Measurements from ENCODE around the gene ARHGEF28. TPM values are rescaled to one million over a fixed set of nuclear protein-coding genes. Genes with fewer than 3 reads are reported as not detected.
A peak's percentile ranks its signal among the peaks of the same experiment; 100 is the strongest.

The ARHGEF28 gene
- total RNA-seq, 2 donors from 2014 or later = 0.16 to 0.17 TPM

DNA sequence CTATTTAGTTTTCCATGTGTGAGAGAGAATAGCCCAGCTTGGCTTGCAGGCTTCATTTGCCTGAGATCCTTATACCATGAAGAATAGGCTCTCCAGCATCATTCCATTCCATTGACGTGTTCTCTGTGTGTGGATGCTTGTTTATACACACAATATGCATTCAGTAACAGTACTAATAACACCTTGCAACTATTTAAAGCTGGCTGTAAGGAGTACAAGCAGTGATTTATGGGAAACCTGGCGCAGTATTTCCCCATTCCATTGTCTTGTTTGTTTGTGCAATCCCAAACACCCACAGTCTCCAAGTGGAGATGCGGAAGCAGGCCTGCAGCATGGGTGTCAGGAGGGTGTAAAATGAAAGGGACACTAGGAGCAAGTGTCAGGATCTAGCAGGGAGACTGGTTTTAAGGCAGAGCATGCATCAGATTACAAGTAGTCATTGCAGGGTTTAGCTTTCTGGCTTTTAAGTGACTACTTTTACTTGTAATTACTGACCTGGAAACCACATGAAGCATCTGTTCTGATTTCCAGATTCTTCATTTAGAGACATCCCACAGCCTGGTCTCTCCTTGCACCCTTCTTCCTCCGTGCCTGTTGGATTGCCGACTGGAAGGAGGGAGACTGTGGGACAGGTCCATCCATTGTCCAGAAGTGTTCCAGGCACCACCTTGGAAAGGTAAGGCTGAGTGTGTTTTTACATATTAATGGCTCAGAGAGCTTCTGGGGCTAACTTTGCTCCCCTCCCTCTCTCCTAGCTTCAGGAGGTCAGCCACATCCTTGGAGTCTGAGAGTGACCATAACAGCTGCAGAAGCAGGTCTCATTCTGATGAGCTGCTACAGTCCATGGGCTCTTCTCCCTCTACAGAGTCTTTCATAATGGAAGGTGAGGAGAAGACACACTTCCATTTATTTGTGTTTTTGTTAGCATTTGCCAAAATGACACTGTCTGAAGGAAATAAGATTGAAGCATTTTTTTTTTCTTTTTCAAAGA is 241.6 kb downstream of the ARHGEF28 start:
- peaks cover 25% of the 10 kb centered on the region for H3K27me3 Mint-ChIP-seq
- H3K4me1 Mint-ChIP-seq = no peaks in the 10 kb centered on the region
- no peaks in the 10 kb centered on the region for H3K36me3 Mint-ChIP-seq (ENCODE audit: low read depth)
- H3K4me3 Mint-ChIP-seq = no peak overlapping the region
- ATAC-seq (replicated peaks) = no peak
- H3K9me3 Mint-ChIP-seq = no peaks in the 10 kb centered on the region
- no peak overlapping the region for H3K27ac Mint-ChIP-seq

DNA sequence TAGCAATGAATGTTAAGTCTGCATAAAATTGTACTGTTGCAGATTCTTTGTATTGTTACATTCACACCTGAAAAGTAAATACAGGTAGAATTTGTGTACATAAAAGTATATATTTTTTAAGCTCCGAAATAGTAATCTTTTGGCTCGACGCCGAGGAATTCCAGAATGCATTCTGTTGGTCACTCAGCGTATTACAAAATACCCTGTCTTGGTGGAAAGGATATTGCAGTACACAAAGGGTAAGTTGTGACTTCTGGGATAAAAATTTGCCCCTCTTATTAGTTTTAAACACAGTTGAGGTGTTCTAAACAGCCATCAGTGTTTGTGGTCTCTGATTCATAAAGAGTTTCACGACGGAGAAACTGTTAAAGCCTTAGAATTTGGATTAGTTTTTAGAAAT is 257.6 kb downstream of the ARHGEF28 start:
- Mint-ChIP-seq H3K4me1 (no peaks in the 10 kb centered on the region), H3K27me3 (peaks cover 29% of the 10 kb centered on the region), H3K36me3 (ENCODE audit: low read depth) (no peaks in the 10 kb centered on the region), H3K9me3 (no peaks in the 10 kb centered on the region), H3K27ac (no peak overlapping the region), H3K4me3 (no peak overlapping the region)
- ATAC-seq (replicated peaks) = no peak

DNA sequence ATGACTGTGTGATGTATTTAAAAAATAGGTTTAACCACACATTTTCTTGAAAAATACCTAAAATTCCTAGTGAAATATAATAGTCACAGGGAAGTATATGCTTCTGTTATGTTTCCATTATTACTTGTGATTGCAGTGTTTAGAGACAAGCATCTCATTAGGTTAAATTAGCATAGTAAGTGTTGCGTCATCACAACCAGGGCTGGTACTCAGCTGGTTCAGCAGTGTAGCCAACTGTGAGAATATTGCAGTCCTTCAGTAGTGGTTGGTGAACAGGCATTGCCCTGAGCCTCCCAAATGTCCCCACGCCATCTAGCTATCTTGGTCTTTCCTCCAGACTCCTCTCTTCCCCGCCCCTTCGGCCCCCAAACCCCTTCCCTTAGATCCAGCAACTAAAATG is 261.7 kb downstream of the ARHGEF28 start:
- no peaks in the 10 kb centered on the region for H3K4me1 Mint-ChIP-seq
- H3K36me3 Mint-ChIP-seq (ENCODE audit: low read depth) = no peaks in the 10 kb centered on the region
- H3K9me3 Mint-ChIP-seq = no peaks in the 10 kb centered on the region
- no peak for ATAC-seq (replicated peaks)
- H3K27me3 Mint-ChIP-seq = peaks cover 31% of the 10 kb centered on the region
- no peak overlapping the region for H3K27ac Mint-ChIP-seq
- H3K4me3 Mint-ChIP-seq = no peak overlapping the region

DNA sequence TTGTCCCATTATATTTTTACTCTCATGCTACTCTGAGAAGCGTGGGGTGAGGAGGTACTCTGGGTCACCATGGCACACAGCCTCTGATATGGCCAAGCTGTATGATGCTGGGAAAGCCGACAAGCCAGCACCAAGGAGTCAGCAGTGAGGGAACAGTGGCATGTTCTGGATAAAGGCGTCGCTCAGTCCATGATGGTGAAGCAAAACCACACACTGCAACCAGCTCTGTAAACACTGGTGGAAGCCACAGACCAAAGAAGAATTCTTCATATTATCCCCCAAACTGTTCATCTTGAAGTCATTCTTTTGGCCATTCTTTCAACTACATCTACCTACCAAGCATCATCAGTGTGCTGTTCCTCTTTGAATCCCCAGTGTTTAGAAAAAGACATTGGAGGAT is 264.6 kb downstream of the ARHGEF28 start:
- H3K27me3 Mint-ChIP-seq = peaks cover 47% of the 10 kb centered on the region

DNA sequence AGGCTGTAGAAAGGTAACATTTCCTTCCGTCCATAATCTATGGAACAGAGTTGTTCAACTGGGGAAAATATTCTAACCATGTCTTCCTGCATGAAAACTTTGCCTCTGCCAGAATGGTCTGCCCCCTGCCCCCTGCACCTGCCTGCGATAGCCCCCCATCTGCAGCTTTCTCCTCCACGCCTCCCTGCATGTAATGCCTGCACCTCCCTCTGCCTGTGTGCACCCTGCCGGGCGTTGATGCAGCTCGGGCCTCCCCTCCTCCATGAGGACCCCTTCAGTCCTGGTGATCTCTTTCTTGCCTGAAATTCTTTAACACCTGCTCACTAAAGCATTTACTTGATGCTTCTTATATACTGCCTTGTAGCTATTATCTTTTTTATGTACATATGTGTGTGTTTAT is 266.2 kb downstream of the ARHGEF28 start:
- Mint-ChIP-seq H3K27me3 (peaks cover 54% of the 10 kb centered on the region), H3K4me3 (no peak overlapping the region), H3K36me3 (ENCODE audit: low read depth) (no peaks in the 10 kb centered on the region), H3K4me1 (no peaks in the 10 kb centered on the region), H3K27ac (no peak overlapping the region), H3K9me3 (no peaks in the 10 kb centered on the region)
- no peak for ATAC-seq (replicated peaks)

More for the DNA sequence above, 264.6 kb downstream of the ARHGEF28 start:
- no peaks in the 10 kb centered on the region for H3K9me3 Mint-ChIP-seq
- H3K4me1 Mint-ChIP-seq = no peaks in the 10 kb centered on the region
- no peaks in the 10 kb centered on the region for H3K36me3 Mint-ChIP-seq (ENCODE audit: low read depth)
- ATAC-seq (replicated peaks) = no peak
- no peak overlapping the region for H3K4me3 Mint-ChIP-seq
- no peak overlapping the region for H3K27ac Mint-ChIP-seq

DNA sequence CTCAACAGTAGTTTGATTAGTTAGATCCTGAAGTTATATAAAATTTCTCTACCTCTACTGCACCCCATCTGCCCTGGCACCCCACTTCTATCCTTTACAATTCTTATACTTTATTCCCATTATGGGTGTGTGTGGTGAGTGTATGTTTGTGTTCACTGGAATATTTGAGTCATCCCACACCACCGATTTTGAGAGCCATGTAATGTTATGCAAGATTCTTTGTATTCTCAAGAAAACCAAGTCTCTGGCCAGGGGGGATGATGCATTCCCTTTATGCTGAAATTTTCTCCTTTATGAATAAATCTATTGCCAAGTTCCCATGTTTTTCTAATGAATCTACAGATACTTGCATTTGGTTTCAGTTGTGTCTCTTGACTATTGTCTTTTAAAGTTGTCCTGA is 266.8 kb downstream of the ARHGEF28 start:
- Mint-ChIP-seq H3K4me1 (no peaks in the 10 kb centered on the region), H3K4me3 (no peak overlapping the region), H3K27ac (no peak overlapping the region), H3K27me3 (peaks cover 54% of the 10 kb centered on the region), H3K9me3 (no peaks in the 10 kb centered on the region), H3K36me3 (ENCODE audit: low read depth) (no peaks in the 10 kb centered on the region)
- no peak for ATAC-seq (replicated peaks)

DNA sequence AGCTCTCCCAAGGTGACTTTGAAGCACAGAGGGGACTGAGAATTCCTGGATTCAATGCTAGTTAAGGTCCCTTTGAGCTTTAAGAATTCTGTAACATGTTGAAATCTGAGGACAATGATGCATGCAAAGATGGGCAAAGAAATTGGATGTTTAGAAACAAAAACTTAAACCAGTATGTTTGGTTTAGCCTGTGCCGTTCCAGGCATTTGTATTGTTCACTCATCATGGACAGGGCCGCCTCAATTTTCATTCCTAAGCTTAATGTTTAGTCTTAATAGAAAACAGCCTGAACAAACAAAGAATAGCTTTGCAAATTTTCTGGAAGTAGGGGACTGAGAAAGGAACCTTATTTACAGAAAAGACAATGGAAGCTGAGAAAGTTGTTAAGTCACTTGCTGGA is 267.8 kb downstream of the ARHGEF28 start:
- Mint-ChIP-seq H3K27ac (no peak overlapping the region), H3K9me3 (no peaks in the 10 kb centered on the region), H3K4me3 (no peak overlapping the region), H3K27me3 (peaks cover 55% of the 10 kb centered on the region), H3K4me1 (no peaks in the 10 kb centered on the region), H3K36me3 (ENCODE audit: low read depth) (no peaks in the 10 kb centered on the region)
- ATAC-seq (replicated peaks) = no peak

DNA sequence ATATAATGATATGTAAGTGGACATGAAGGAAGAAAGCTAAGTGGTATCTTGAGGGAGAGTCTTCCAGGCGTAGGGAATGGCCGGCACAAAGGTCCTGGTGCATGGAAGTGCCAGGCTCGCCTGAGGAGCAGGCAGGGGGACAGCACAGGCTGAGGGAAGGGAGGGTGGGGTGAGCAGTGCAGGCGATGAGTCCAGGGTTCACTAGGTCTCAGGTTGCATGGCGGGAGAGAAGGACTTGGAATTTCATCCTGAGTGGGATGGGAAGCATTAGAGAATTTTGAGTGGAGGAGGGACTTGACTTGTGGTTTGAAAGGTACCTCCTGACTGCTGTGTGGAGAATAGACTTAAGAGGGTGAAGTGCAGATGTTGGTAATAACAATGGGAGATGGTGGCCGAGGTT is 268.9 kb downstream of the ARHGEF28 start:
- no peak overlapping the region for H3K4me3 Mint-ChIP-seq
- no peaks in the 10 kb centered on the region for H3K36me3 Mint-ChIP-seq (ENCODE audit: low read depth)
- ATAC-seq (replicated peaks) = no peak
- no peaks in the 10 kb centered on the region for H3K4me1 Mint-ChIP-seq
- H3K27ac Mint-ChIP-seq = no peak overlapping the region
- peaks cover 55% of the 10 kb centered on the region for H3K27me3 Mint-ChIP-seq
- no peaks in the 10 kb centered on the region for H3K9me3 Mint-ChIP-seq

DNA sequence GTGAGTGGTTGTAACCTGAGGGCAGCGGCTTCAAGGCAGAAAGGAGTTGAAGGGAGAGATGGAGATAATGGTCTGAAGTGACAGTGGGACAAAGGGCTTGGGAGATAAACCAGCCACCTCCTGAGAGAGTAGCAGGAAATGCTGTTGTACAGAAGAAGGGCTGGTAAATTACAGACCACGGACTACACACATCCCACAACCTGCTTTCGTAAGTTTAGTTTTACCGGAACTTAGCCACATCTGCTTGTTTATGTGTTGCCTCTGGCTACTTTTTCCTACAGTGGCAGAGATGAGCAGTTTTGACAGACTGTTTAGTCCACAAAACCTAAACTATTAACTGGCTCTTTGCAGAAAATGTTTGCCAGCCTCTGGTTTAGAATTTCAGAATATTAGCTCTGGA is 269.5 kb downstream of the ARHGEF28 start:
- Mint-ChIP-seq H3K9me3 (no peaks in the 10 kb centered on the region), H3K4me1 (no peaks in the 10 kb centered on the region), H3K27me3 (peaks cover 52% of the 10 kb centered on the region), H3K4me3 (no peak overlapping the region), H3K36me3 (ENCODE audit: low read depth) (no peaks in the 10 kb centered on the region), H3K27ac (no peak overlapping the region)
- peak; percentile 53 for ATAC-seq (replicated peaks)

DNA sequence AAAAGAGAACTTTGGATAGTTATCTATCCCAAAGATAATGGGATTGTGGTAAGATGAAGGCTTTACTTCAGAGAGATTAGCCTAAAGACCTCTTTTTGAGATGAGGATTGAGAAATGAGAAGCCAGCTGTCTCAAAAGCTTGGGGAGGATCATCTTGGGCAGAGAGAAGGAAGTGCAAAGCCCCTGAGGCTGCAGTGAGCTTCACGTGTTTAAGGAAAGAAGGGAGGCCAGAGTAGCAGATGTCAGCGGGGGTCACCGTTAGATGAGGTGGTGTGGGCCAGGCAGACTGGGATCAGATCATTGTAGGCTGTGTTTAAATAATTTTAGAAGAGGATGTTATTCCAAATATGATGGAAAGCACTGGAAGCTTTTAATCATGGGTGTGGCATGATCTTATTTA is 270.1 kb downstream of the ARHGEF28 start:
- H3K27me3 Mint-ChIP-seq = peaks cover 55% of the 10 kb centered on the region
- no peak for ATAC-seq (replicated peaks)
- no peaks in the 10 kb centered on the region for H3K4me1 Mint-ChIP-seq
- H3K4me3 Mint-ChIP-seq = no peak overlapping the region
- H3K36me3 Mint-ChIP-seq (ENCODE audit: low read depth) = no peaks in the 10 kb centered on the region
- no peak overlapping the region for H3K27ac Mint-ChIP-seq
- no peaks in the 10 kb centered on the region for H3K9me3 Mint-ChIP-seq

DNA sequence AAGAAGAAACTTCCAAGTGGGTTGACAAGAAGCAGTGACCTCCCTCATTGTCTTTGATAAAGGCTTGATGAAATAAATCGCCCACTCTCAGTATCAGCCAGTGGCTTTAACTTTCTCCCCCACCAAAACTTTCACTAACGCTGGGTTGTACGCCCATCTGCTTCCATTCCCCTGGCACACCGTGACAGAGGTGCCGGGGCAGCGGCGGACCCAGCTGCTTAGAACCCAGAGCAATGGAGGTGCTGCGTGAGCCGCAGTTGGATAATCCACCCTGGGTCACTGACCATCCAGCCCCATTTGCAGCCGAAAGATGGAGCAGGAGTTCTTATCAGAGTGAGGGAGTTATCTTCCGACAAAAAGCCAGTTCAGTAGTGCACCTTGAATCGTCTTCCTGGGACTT is 270.7 kb downstream of the ARHGEF28 start:
- no peak for ATAC-seq (replicated peaks)
- Mint-ChIP-seq H3K9me3 (no peaks in the 10 kb centered on the region), H3K36me3 (ENCODE audit: low read depth) (no peaks in the 10 kb centered on the region), H3K27me3 (peaks cover 59% of the 10 kb centered on the region), H3K27ac (no peak overlapping the region), H3K4me1 (no peaks in the 10 kb centered on the region), H3K4me3 (no peak overlapping the region)

DNA sequence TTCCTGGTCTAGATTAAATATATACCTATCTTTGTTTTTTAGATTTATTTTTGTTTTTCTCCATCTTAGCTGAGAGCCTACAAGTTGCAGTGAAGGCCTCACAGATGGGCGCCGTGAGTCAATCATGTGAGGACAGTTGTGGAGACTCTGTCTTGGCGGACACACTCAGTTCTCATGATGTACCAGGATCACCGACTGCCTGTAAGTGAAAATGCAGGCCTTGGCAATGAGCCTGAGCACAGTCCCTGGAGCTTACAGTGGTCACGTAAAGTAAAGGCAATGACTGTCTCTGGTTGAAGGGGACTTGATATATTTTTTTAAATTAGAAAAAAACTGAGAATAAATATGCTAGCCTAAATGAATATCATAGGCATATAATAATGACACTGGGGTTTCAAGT is 271.9 kb downstream of the ARHGEF28 start:
- peaks cover 55% of the 10 kb centered on the region for H3K27me3 Mint-ChIP-seq
- H3K36me3 Mint-ChIP-seq (ENCODE audit: low read depth) = no peaks in the 10 kb centered on the region
- H3K4me3 Mint-ChIP-seq = no peak overlapping the region
- no peaks in the 10 kb centered on the region for H3K4me1 Mint-ChIP-seq
- no peak for ATAC-seq (replicated peaks)
- no peaks in the 10 kb centered on the region for H3K9me3 Mint-ChIP-seq
- H3K27ac Mint-ChIP-seq = no peak overlapping the region

DNA sequence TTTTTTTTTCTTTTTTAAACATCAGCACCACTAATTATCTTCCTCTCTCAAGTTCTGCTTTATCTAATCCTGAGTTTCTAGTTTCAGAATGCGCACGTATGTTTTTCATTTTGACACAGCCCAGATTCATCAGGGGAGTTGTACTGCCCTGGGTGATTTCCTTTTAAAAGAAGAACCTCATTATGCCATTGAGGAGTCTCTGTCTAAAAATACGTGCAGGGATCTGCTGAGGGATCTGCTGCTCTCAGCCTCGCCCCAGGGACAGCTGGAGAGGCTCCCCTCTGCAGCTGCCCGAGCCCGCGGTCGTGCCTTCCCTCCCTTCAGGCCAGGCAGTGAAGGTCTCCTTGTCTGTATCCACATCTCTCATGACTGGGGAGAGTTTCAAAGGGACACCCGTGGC is 273.1 kb downstream of the ARHGEF28 start:
- no peaks in the 10 kb centered on the region for H3K36me3 Mint-ChIP-seq (ENCODE audit: low read depth)
- no peaks in the 10 kb centered on the region for H3K9me3 Mint-ChIP-seq
- no peaks in the 10 kb centered on the region for H3K4me1 Mint-ChIP-seq
- peak overlapping the region; percentile 74 for H3K27ac Mint-ChIP-seq
- no peak overlapping the region for H3K4me3 Mint-ChIP-seq
- peaks cover 50% of the 10 kb centered on the region for H3K27me3 Mint-ChIP-seq
- ATAC-seq (replicated peaks) = peak; percentile 83

DNA sequence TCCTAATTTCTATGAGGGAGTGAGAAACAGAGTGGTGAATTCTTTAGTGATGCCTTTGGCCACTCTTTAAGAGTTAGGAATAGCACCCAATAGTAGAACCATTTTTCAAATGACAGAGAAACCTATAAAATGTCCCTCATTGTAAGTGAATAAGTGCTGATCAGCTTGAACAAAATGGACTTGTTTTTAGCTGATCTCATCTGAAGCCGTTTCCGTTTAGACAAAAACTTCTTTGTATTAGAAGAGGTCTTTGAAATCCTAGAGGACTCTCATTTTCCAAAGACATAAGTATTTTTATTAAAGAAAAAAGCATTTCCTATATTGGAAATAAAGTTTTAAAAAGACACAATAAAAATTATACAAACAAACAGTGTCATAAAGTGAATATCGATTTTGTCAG is 273.9 kb downstream of the ARHGEF28 start:
- H3K9me3 Mint-ChIP-seq = no peaks in the 10 kb centered on the region
- no peaks in the 10 kb centered on the region for H3K36me3 Mint-ChIP-seq (ENCODE audit: low read depth)
- H3K27ac Mint-ChIP-seq = no peak overlapping the region
- no peaks in the 10 kb centered on the region for H3K4me1 Mint-ChIP-seq
- no peak overlapping the region for H3K4me3 Mint-ChIP-seq
- peaks cover 45% of the 10 kb centered on the region for H3K27me3 Mint-ChIP-seq
- no peak for ATAC-seq (replicated peaks)

DNA sequence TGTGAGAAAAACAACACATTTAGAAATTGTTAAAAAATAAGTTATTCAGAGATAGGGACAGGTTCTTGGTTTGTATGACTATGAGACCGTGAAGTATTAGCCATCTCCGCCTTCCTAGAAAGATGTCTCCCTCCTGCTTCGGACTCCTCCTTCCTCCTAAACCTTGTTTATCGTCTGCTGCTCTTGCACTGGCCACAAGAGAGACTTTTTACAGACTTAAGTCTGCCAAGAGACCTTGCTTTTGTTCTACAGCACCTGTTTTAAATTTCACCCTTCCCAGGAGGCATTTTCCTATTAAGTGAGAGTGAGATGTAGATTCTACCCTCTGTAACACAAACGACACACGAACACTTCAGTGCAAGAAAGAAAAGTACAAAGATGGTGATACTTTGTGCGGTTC is 274.6 kb downstream of the ARHGEF28 start:
- Mint-ChIP-seq H3K27ac (no peak overlapping the region), H3K36me3 (ENCODE audit: low read depth) (no peaks in the 10 kb centered on the region), H3K4me1 (no peaks in the 10 kb centered on the region), H3K9me3 (no peaks in the 10 kb centered on the region), H3K4me3 (no peak overlapping the region), H3K27me3 (peaks cover 42% of the 10 kb centered on the region)
- no peak for ATAC-seq (replicated peaks)

Measured in activated T-helper 17 cell treated with anti-CD3 and anti-CD28 coated beads, Interleukin-2, amount 50 U/mL, for 72 hours (primary cell).